ENCODE measurements around the gene SLC18A3. TPM values are rescaled to one million over a fixed set of nuclear protein-coding genes. Genes with fewer than 3 reads are reported as not detected.

The SLC18A3 gene
- polyA plus RNA-seq, 1 of the 3 experiments (the other 2 are of a cell fraction), result 1.7 TPM

GRCh38 chr10:49564461-49565009 is 45.6 kb upstream of the SLC18A3 start:
- CTCF ChIA-PET, result interaction anchor here (0.7 to 2.1 kb wide), 3 partner anchors 20 to 30 kb away, joined by 3 to 5 read pairs (median 4); no protein-coding TSS in a partner anchor
- 52% methylated on average over 4 of the region's 4 CpGs for WGBS (ENCODE audit: low lambda C conversion rate)

More at GRCh38 chr10:49564461-49565009, 45.6 kb upstream of the SLC18A3 start:
- H4K20me1 ChIP-seq (ENCODE audit: insufficient read depth), result no peaks in the 10 kb centered on the region
- POLR2A ChIA-PET, result no interaction called here
- TF ChIP-seq IRF3 (IDR thresholded peaks at IDR 0.05; ENCODE audit: low read depth, low read length), result no peak
- no peak for TF ChIP-seq NFIC (IDR thresholded peaks at IDR 0.05; ENCODE audit: borderline replicate concordance)
- no peak for TF ChIP-seq CHD2 (IDR thresholded peaks at IDR 0.05; ENCODE audit: low read length, partially characterized antibody)
- no peak for TF ChIP-seq FOXM1 (IDR thresholded peaks at IDR 0.05; ENCODE audit: low read depth)
- no peak for TF ChIP-seq ZBTB33 (IDR thresholded peaks at IDR 0.05; ENCODE audit: borderline replicate concordance, low read depth)
- TF ChIP-seq MXI1 (IDR thresholded peaks at IDR 0.05; ENCODE audit: low read depth, low read length), result no peak
- TF ChIP-seq GATA2 (CRISPR knock-in tag; IDR thresholded peaks at IDR 0.05), result no peak
- no peak for TF ChIP-seq RAD21 (IDR thresholded peaks at IDR 0.05; ENCODE audit: low read length)
- TF ChIP-seq, protein P1, sequence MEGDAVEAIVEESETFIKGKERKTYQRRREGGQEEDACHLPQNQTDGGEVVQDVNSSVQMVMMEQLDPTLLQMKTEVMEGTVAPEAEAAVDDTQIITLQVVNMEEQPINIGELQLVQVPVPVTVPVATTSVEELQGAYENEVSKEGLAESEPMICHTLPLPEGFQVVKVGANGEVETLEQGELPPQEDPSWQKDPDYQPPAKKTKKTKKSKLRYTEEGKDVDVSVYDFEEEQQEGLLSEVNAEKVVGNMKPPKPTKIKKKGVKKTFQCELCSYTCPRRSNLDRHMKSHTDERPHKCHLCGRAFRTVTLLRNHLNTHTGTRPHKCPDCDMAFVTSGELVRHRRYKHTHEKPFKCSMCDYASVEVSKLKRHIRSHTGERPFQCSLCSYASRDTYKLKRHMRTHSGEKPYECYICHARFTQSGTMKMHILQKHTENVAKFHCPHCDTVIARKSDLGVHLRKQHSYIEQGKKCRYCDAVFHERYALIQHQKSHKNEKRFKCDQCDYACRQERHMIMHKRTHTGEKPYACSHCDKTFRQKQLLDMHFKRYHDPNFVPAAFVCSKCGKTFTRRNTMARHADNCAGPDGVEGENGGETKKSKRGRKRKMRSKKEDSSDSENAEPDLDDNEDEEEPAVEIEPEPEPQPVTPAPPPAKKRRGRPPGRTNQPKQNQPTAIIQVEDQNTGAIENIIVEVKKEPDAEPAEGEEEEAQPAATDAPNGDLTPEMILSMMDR (IDR thresholded peaks at IDR 0.05), result no peak
- TF ChIP-seq, protein P2, sequence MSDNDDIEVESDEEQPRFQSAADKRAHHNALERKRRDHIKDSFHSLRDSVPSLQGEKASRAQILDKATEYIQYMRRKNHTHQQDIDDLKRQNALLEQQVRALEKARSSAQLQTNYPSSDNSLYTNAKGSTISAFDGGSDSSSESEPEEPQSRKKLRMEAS (IDR thresholded peaks at IDR 0.05; ENCODE audit: low read depth), result no peak
- no peak for TF ChIP-seq EZH2phosphoT487 (IDR thresholded peaks at IDR 0.05; ENCODE audit: borderline replicate concordance, low read depth)
- no peak for TF ChIP-seq JUND (IDR thresholded peaks at IDR 0.05)
- H3F3A ChIP-seq (replicated peaks; ENCODE audit: insufficient read depth), result no peaks in the 10 kb centered on the region
- no peak overlapping the region for H3K4me3 ChIP-seq (ENCODE audit: low read depth in 2 of 2, low read length in 1 of 2)
- no peak overlapping the region for H3K27ac ChIP-seq (ENCODE audit: low read depth in 2 of 2, low read length in 1 of 2)
- no peak overlapping the region for H2AFZ ChIP-seq (ENCODE audit: low read depth)
- H3K4me2 ChIP-seq, result no peak overlapping the region
- no peaks in the 10 kb centered on the region for H3K27me3 ChIP-seq (ENCODE audit: insufficient read depth)
- no peaks in the 10 kb centered on the region for H3K79me2 ChIP-seq (ENCODE audit: insufficient read depth)
- no peak overlapping the region for H3K9ac ChIP-seq
- no peaks in the 10 kb centered on the region for H3K9me3 ChIP-seq
- no peak for DNase-seq
- no peaks in the 10 kb centered on the region for H3K36me3 ChIP-seq (replicated peaks in 1 of 2; ENCODE audit: control insufficient read depth in 1 of 2, insufficient read depth in 2 of 2, low read length in 1 of 2)
- peaks cover 0 to 13% of the 10 kb centered on the region in 2 experiments; a peak in 1 of 4 replicates for H3K4me1 ChIP-seq (ENCODE audit: control insufficient read depth in 1 of 2, insufficient read depth in 2 of 2, low read depth in 1 of 2, low read length in 1 of 2)
- H3K9me2 ChIP-seq, result no peaks in the 10 kb centered on the region
